Fibroblast of skin of left biceps (primary cell): ENCODE measurements around the gene FBXO34.
"Not testable (repeated sequence)": the region's sequence is repeated elsewhere in the genome, so short reads cannot be mapped to it uniquely, and the experiment has no call there.

Experiments
- DNase-seq, 2 experiments: peaks; one replicate each; pipeline ENCODE4 v3.0.0-alpha.2; 2013; ENCODE audit warnings: low read depth in 2 of 2

FBXO34 gene

DNA sequence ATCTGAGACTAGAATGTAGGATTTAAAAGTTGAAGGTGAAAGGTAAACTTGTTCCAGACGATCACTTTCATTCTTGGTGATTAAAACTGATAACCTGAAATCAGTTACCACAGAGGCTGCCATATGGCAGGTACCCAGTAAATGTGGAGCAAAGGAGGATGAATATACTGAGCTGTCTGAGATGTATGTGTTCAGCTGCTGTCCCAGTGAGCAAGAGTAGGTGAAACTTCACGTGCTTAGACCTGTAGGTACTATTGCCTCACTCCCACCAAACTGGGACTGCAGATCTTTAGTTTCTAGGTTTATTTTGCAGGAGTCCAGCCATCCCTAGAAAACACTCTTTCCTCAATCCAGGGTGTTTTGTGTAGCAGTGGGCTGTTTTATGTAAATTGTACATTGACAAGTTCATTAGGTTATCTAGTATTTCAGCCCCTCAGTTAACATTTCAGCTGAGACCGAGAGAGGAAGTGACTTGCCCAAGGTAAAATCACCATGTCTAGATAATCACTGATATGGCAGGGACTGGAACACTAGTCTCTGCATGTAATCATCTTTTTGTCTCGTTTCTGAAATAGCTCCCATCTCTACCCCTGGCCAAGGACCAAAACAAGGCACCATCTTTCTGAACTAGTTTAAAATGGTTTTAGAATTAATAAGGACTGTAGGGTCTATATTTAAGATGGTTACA, 77.7 kb downstream of the FBXO34 start:
- DNase-seq: no peak

DNA sequence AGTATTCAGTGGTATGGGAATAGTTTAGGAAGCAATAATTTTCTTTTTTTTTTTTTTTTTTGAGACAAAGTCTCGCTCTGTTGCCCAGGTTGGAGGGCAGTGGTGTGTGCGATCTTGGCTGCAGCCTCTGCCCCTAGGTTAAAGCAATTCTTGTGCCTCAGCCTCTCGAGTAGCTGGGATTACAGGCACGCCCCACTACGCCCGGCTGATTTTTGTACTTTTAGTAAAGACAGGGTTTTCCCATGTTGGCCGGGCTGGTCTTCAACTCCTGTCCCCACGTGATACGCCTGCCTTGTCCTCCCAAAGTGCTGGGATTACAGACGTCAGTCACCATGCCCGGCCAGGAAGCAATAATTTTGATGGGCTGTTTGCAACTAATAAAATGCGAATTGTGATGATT, 78.3 kb downstream of the FBXO34 start:
- no peak for DNase-seq

DNA sequence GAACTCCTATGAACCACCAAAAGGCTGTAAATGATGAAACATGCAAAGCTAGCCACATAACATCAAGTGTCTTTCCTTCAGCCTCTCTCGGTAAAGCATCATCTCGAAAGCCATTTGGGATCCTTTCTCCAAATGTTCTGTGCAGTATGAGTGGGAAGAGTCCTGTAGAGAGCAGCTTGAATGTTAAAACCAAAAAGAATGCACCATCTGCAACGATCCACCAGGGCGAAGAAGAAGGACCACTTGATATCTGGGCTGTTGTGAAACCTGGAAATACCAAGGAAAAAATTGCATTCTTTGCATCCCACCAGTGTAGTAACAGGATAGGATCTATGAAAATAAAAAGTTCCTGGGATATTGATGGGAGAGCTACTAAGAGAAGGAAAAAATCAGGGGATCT, 79.2 kb downstream of the FBXO34 start:
- no peak for DNase-seq

DNA sequence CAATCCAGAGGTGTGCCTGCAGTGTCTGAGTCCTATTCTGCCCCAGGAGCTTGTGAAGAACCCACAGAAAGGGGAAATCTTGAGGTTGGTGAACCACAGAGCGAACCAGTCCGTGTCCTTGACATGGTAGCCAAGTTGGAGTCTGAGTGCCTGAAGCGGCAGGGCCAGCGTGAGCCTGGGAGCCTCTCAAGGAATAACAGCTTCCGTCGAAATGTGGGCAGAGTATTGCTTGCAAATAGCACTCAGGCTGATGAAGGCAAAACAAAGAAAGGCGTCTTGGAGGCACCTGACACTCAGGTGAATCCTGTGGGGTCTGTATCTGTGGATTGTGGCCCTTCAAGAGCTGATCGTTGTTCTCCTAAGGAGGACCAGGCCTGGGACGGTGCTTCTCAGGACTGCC, 79.9 kb downstream of the FBXO34 start:
- no peak for DNase-seq

DNA sequence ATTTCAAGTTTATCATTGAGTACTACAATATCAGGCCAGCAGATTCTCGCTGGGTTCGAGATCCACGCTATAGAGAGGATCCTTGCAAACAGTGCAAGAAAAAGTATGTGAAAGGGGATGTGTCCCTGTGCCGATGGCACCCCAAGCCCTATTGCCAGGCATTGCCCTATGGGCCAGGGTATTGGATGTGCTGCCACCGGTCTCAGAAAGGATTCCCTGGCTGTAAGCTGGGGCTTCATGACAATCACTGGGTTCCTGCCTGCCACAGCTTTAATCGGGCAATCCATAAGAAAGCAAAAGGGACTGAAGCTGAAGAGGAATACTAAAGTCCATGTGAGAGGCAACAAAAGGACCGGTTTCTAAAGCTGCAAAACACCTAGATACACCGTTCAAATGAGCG, 81.0 kb downstream of the FBXO34 start:
- DNase-seq: no peak

DNA sequence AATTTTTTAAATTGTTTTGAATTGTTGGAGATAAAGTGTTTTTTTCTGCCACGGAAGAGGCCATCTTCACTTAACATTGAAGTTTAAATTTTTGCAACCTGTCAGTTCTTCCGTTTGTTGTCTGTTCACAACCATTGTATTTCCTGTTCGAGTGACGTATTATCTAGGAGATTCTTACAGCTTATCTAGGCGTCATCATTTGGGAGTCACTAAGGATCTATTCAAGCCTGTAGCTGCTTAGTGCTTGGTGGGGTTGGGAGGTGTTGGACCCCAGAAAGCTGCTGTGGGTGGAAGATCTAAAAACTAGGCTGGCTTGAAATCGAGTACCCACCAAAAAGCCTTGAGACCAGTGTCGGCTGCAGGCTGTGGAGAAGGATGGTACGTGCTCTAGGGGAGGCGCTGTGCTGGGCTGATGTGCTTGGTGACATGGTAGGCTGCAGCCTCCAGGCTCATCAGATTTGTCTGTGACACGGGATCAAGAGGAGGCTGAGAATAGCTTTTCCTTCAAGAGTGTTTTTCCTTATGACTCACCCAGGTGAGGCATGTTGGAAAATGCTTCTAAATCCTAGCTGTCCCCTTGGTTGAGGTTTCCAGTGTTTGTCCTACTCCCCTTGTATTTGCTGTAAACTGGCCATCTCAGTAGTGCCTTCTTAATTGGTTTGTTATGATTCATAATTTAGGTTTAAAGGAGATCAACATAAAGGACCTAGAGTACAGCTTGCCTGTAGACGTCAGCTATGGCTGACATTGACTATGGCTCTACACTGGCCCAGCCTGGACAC, 82.7 kb downstream of the FBXO34 start:
- DNase-seq: no peak

DNA sequence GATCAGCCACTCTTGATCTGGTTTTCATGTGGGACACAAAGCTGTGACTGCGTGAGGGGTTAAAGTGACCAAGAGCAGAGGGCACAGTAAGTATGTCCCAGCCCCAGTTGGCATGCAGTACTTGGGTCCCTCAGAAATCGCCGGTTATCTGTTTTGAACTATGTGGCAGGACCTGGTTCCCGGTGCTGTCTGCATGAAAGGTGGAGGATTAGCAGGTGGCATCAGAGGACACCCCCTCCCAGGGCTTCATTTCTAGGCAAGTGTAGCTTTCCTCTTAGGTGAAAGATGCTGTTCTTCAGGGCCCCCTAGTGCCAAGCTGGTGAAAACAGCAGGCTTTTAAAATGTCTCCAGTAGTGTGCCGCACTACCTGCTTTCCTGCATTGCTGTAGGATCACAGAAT, 83.3 kb downstream of the FBXO34 start:
- no peak for DNase-seq

DNA sequence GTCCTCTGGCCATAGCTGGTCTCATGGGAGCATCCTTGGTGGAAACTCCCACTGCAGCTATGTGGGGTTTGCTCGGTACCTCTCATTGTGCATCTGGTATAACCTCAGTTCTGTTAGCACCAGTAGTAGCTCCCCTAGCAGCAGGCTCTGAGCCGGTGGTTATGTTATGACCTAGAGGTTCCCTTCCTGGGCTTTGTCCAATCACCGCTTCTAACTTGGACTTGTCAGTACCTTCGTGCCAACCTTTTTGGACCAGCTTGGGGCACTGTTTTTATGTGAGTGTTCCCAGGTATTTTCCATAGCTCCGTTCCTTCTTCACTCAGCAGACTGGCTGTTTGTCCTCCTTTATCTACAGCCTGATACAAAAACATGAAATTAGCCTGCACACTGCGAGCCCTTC, 84.7 kb downstream of the FBXO34 start:
- DNase-seq: no peak

DNA sequence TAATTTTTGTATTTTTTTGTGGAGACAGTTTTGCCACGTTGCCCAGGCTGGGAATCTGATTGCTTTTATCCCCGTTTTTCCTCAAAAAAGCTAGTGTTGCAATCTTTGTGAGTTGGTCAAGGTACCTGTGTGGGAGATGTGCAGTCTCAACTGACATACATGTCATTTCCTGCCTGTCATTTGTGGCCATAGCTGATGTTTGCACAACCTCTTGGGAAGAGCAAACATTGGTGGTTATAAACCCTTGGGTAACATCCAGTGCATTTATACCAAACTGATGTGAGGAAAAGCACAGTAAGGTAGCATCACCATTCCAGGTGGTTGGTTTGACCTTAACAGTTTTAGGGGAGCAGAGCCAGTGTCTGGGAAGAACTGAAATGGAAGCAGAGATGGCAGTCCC, 85.7 kb downstream of the FBXO34 start:
- no peak for DNase-seq

DNA sequence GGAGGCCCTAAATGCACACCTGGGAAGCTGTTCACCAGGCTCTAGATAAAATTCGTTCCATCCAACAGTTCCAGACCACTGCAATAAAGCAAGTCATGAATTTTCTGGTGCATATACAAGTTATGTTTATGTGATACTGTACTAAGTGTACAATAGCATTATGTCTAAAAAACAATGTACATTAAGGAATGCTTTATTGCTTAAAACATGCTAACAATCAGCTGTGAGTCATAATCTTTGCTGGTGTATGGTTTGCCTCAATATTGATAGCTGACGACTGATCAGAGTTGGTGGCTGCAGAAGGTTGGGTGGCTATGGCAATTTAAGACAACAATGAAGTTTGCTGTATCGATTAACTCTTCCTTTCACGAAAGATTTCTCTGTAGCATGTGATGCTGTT, 88.1 kb downstream of the FBXO34 start:
- no peak for DNase-seq

DNA sequence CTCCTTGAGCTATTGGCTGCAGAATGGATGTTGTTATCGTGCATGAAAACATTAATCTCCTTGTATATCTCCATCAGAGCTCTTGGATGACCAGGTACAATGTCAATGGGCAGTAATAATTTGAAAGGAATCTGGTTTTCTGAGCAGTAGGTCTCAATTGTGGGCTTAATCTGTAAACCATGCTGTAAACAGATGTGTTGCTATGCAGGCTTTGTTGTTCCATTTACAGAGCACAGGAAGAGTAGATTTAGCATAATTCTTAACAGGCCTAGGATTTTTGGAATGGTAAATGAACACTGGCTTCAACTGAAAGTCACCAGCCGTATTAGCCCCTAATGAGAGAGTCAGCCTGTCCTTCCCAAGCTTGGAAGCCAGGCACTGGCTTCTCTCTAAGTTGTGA, 90.0 kb downstream of the FBXO34 start:
- DNase-seq: no peak

DNA sequence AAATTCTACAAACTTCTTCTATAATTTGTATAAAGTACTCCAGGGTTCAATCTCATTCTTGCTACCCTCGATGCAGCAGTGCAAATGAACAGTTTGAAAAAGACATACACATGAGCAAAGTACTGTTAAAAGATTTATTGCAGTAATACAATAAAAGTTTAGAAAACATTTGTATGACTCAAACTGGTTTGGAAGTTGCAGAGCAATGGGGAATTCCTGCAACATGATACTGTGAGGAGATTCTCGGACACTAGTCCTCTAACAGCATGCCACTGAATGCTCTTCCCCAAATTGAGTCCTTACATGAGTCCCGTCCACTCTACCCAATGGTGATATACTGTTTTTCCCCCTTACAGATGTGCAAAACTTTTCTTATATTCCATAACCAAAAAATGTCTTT, 95.0 kb downstream of the FBXO34 start:
- DNase-seq: no peak

DNA sequence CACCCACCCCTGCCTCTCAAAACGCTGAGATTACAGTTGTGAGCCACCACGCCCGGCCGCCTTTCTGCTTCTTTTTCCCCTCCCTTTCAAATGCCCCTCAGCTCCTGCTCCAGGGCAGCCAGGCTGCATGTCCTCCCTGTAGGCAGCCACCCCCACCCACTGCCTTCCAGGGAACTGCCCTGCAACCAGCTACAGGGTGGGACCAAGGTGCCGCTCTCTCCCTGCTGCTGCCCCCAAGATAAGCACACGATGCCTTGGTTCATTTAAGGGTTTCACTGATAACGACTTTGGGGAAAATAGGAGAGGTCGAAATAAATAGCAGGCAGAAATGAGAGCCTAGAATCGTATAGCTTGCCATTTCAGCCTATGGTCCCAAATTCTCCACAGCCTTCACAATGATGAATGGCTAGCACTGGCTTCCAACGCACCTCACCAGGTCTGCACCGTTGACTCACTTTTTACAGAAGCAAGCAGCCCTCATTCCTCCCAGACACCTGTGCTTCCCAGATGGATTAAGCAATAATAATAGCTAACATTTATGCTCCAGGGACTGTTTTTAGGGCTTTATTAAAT, 99.7 kb downstream of the FBXO34 start:
- no peak for DNase-seq

DNA sequence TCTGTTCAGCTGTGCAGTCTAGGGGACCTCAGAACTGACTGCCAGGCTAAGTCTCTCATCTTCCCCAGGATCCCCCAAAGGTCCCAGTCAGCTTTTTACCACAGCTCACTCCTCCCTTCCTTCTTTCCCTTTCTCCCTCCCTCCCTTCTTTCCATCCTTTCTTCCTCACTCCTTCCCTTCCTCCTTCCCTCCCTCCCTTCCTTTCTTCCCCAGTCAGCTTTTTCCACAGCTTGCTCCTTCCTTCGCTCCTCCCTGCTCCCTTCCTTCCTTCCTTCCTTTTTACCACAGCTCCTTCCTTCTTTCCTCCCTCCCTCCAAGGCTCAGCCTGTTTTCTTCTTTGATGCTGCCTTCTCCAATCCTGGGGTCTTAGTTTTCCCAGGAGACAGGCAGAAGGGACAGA, 101.2 kb downstream of the FBXO34 start:
- DNase-seq: no peak

DNA sequence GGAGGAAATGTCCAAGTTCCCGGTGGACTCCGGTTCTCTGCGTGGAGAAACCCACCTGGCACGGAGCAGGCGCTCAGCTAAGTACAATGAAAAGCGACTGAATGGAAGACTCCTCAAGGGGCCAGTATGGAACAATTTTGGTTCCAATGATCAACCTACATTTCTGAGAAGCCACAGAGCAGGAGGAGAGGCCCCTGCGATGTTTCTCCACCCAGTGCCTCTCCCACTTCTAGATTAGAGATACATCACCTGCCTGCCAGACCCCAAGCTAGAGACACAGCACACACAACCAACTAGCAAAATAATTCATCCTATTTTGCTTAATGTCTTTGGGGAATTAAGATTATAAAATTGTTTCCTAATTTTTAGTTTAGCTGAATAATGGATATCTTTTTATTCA, 101.6 kb downstream of the FBXO34 start:
- no peak for DNase-seq

DNA sequence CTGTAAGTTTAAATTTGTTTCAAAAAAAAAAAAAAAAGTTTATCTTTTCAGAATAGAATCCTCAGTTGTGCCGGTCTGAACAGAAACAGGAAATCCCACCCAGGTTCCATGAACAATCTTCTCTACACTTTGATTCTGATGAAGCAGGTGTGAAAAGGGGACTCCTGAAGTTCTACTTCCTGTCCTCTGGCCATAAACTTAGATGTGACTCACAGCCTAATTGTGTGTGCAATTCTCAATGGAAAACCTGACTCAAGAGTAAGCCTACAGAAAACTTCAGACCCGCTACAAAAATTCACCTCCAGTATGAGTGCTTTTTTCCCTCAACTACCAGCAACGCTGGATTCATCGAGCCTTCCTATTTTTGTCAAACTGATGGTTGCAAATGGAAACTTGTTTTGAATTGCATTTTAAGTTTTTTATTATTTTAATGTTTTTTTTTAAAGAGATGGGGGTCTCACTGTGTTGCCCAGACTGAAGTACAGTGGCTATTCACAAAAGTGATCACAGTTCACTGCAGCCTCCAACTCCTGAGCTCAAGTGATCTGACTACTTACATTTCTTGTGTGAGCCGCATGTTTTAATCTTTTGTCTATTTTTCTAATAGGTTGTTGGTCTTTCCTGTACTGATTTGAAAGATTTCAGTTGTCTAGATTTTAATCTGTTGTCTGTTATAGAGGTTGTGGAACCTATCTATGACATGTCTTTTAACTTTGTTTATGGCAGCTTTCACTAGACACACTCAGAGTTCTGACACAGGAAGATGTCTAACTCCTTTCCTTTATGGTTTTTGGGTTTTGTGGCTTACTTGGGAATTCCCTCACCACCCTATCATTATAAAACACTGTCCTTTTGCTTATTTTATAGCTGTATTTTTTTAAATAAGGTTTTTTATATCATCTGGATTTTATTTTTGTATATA, 102.8 kb downstream of the FBXO34 start:
- no peak for DNase-seq

DNA sequence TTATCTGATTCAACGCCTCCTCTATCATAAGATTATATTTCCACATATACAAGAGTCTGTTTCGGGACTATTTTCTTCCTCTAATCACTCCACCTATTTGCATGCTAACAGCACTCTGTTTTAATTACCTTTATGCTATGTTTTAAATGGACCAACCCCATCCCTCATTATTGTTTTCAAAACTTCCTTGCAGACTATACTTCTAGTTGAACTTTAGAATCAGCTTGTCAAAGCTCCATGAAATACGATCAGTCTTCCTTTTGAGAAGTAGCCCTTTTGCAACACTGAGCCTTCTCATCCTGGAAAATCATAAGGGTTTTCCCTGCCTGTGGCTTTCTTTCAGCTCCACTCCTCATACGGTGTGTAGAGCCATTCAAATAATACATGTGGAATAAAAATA, 103.5 kb downstream of the FBXO34 start:
- no peak for DNase-seq

DNA sequence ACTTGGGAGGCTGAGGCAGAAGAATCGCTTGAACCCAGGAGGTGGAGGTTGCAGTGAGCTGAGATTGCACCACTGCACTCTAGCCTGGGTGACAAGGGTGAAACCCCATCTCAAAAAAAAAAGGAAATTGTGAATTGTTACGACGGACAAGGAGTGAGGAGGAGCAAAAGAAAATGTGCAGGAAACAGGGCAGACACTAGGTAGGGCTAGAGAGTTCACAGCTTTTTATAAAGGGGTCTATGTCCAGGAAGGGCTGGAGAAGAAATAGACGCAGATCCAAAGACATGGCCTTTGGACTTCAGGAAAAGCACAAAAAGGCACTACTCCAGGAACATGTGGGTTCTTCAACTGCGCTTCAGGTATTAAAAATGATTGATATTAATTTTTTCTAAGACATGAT, 106.0 kb downstream of the FBXO34 start:
- no peak for DNase-seq

DNA sequence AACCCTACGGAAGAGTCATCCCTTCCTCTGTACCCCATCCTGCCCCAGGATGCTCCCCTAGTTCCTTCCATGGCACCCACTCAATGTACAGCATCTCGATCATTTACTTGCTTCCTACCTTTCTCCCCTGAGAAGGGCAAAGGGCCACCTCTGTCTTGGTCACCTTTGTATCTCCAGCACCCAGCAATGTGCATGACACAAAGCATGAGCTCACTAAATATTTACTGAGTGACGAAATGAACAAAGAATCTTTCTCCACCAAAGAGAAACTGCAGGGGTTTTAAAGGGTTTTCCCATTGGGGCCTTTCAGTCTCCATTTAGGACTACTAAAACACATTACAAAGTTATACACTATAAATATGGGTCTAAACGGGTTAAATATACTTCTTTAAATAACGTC, 109.8 kb downstream of the FBXO34 start:
- DNase-seq: no peak

DNA sequence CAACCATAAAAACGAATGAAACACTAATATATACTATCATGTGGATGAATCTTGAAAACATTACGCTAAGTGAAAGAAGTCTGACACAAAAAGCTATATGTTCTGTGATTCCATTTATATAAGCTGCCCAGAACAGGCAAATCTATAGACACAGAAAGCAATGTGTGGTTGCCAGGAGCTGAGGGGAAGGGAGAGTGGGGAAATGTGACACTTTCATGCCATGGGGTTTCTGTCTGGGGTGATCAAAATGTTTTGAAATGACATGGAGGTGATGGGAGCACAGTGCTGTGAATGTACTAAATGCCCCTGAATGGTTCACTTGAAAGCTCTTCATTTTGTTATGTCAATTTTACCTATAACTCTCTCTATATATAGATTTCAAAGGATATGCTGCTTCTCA, 110.3 kb downstream of the FBXO34 start:
- DNase-seq: no peak

DNA sequence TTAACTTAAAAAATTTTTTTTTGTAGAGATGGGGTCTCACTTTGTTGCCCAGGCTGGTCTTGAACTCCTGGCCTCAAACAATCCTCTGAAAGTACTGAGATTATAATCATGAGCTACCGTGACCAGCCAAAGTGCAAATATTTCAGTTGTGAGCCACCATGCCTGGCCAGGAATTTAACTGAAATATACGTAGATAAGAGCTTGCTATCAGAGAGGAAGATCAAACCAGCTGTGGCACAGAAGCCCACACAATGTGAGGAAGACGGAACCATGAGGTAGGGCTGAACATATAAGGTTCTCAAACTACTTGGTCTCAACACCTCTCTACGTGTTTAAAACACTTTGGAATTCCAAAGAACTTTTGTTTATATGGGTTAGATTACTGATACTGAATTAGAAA, 111.3 kb downstream of the FBXO34 start:
- DNase-seq: no peak

DNA sequence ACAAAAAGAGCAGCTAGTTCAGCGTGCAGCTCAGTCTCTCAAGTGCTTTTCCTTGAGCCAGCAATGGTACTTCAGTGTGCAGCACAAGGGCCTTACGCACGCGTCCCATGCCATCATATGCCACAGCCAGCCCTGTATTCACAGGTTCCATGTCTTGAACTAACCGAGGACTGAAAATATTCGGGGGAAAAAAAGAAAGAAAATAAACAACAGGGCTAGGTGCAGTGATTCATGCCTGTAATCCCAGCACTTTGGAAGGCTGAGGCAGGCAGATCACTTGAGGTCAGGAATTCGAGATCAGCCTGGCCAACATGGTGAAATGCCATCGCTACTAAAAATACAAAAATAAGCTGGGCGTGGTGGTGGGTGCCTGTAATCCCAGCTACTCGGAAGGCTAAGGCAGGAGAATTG, 111.8 kb downstream of the FBXO34 start:
- DNase-seq: not testable (repeated sequence)
